Measurements from ENCODE around the gene NDUFA8. TPM values are rescaled to one million over a fixed set of nuclear protein-coding genes. Genes with fewer than 3 reads are reported as not detected.

The NDUFA8 gene
- total RNA-seq, 1 experiment from 2014 or later = 60.7 TPM

GRCh38 chr9:122172131-122172530, 12.6 kb upstream of the NDUFA8 start:
- no peak overlapping the region for H3K27ac Mint-ChIP-seq
- Histone ChIP-seq H4K5ac (ENCODE audit: insufficient read length, low read depth, low read length) (no peak overlapping the region), H3K14ac (ENCODE audit: insufficient read depth, low read length) (no peak overlapping the region), H2AK5ac (ENCODE audit: insufficient read length, low read length) (no peak overlapping the region), H4K20me1 (ENCODE audit: control insufficient read depth, insufficient read depth, insufficient read length) (no peaks in the 10 kb centered on the region), H3K79me2 (ENCODE audit: insufficient read depth, low read length) (no peaks in the 10 kb centered on the region), H3K23ac (ENCODE audit: insufficient read length, low read depth, low read length) (no peak overlapping the region), H3K18ac (ENCODE audit: insufficient read length, low read depth, low read length) (no peak overlapping the region), H3K79me1 (ENCODE audit: insufficient read depth, low read depth, low read length, poor library complexity, severe bottlenecking) (no peaks in the 10 kb centered on the region), H3K56ac (ENCODE audit: insufficient read length, low read depth, low read length) (no peak overlapping the region), H3K9me3 (ENCODE audit: control insufficient read depth, low read depth, low read length) (no peaks in the 10 kb centered on the region), H3K4me1 (ENCODE audit: insufficient read depth, low read length) (no peaks in the 10 kb centered on the region), H2BK15ac (ENCODE audit: low read depth, low read length) (no peak overlapping the region), H4K8ac (replicated peaks; ENCODE audit: insufficient read length, low read depth, low read length) (no peak overlapping the region), H2BK120ac (ENCODE audit: low read depth, low read length, poor library complexity, severe bottlenecking) (no peak overlapping the region), H2BK20ac (ENCODE audit: low read depth, low read length, poor library complexity, severe bottlenecking) (no peak overlapping the region), H3K27ac (ENCODE audit: insufficient read length, low read depth, low read length) (no peak overlapping the region), H3K4ac (ENCODE audit: low read depth, low read length) (no peak overlapping the region), H2BK5ac (ENCODE audit: insufficient read length, low read length) (no peak overlapping the region), H2BK12ac (ENCODE audit: insufficient read length, low read depth, low read length) (no peak overlapping the region), H3K23me2 (ENCODE audit: insufficient read length, low read depth, low read length, poor library complexity, severe bottlenecking) (no peaks in the 10 kb centered on the region), H4K91ac (ENCODE audit: insufficient read length, low read depth, low read length) (no peak overlapping the region), H3K9ac (ENCODE audit: extremely low read depth, insufficient read length, low read length) (no peak overlapping the region), H3K4me2 (ENCODE audit: insufficient read depth, insufficient read length, low read length) (no peak overlapping the region), H3K27me3 (ENCODE audit: insufficient read depth, low read length) (no peaks in the 10 kb centered on the region), H2AFZ (ENCODE audit: low read length) (no peak overlapping the region), H3T11ph (ENCODE audit: low read length) (no peak overlapping the region)
- peaks cover 4% of the 10 kb centered on the region in 2 experiments; a peak in 2 of 5 replicates for H3K9me3 Mint-ChIP-seq
- H3K36me3 Mint-ChIP-seq (ENCODE audit: insufficient read depth in 1 of 3, low read depth in 3 of 3) = no peaks in the 10 kb centered on the region; a peak in 1 of 7 replicates
- no CpG with 5 or more reads among the region's 7 CpGs for WGBS (ENCODE audit: extremely low coverage, insufficient read length, low lambda C conversion rate)
- no peak overlapping the region for H3K4me3 Mint-ChIP-seq
- peaks cover 20% of the 10 kb centered on the region for H3K27me3 Mint-ChIP-seq (ENCODE audit: low read depth)
- no peak for TF ChIP-seq CTCF (conservative IDR thresholded peaks at IDR 0.05)
- DNase-seq = no peak
- H3K4me1 Mint-ChIP-seq = peaks cover 0 to 3% of the 10 kb centered on the region in 2 experiments; a peak in 1 of 4 replicates

Data from H9 (cell line).